Upper lobe of right lung (tissue), 1 donor: Measurements from ENCODE around the gene AGBL1. TPM values are rescaled to one million over a fixed set of nuclear protein-coding genes. Genes with fewer than 3 reads are reported as not detected.

Experiments
- ATAC-seq: fragments of 200-7000 bp; cut with Tn5 transposase; one replicate; pipeline ENCODE4 v1.9.1; 2020; ENCODE audit warnings: mild to moderate bottlenecking, moderate library complexity
- DNase-seq: peaks from one replicate; pipeline ENCODE4 v3.0.0-alpha.2; 2020
- H3K27ac ChIP-seq: fragments of 200-600 bp; one replicate; pipeline ENCODE4 v1.8.0; 2022
- H3K27me3 ChIP-seq: fragments of 200-600 bp; one replicate; pipeline ENCODE4 v1.8.0; 2022; ENCODE audit warnings: mild to moderate bottlenecking
- H3K36me3 ChIP-seq: fragments of 200-600 bp; one replicate; pipeline ENCODE4 v1.8.0; 2022
- H3K4me1 ChIP-seq: fragments of 200-600 bp; one replicate; pipeline ENCODE4 v1.8.0; 2022
- H3K4me3 ChIP-seq: fragments of 200-600 bp; one replicate; pipeline ENCODE4 v1.8.0; 2022; ENCODE audit warnings: mild to moderate bottlenecking
- H3K9me3 ChIP-seq: fragments of 200-600 bp; one replicate; pipeline ENCODE4 v1.8.0; 2022
- CTCF ChIP-seq: fragments of 200-600 bp; IDR thresholded peaks from one replicate; pipeline ENCODE4 v1.8.0; 2022; ENCODE audit warnings: antibody characterized with exemption
- intact Hi-C: fragments of 100-400 bp; cut with DNase I; formaldehyde crosslinking; loops from one replicate; pipeline ENCODE4 v1.11.0; 2022
- total RNA-seq: library from RNA; stranded (reverse); fragmentation: NEBNext Ultra II Directional; extraction: Animal tissue kit (Norgen Biotek cat#: 25700); gene quantifications from one replicate; pipeline ENCODE4 v1.2.1, GENCODE V29; 2021
- donor health status: DM: no; HTN: yes; CAD: no; lungs with severe emphysema.

Gene AGBL1
- total RNA-seq, 1 donor from 2014 or later: 6.5 TPM

GRCh38 chr15:86136861-86137260 is 57.2 kb downstream of the AGBL1 start:
- no peaks in the 10 kb centered on the region for H3K4me1 ChIP-seq
- H3K27me3 ChIP-seq: no peaks in the 10 kb centered on the region
- H3K36me3 ChIP-seq: no peaks in the 10 kb centered on the region
- no peak overlapping the region for H3K4me3 ChIP-seq
- intact Hi-C loops: no loop called here
- DNase-seq (no peak), ATAC-seq (no peak)
- H3K27ac ChIP-seq: no peak overlapping the region
- H3K9me3 ChIP-seq: no peaks in the 10 kb centered on the region
- TF ChIP-seq CTCF: no peak

- H3K27me3 ChIP-seq: no peaks in the 10 kb centered on the region
- no peak overlapping the region for H3K4me3 ChIP-seq
- TF ChIP-seq CTCF: no peak
- H3K27ac ChIP-seq: no peak overlapping the region
- no peak for DNase-seq
- no peak for ATAC-seq
- H3K9me3 ChIP-seq: no peaks in the 10 kb centered on the region
- no peaks in the 10 kb centered on the region for H3K36me3 ChIP-seq
- intact Hi-C loops: no loop called here
- no peaks in the 10 kb centered on the region for H3K4me1 ChIP-seq
Observed at GRCh38 chr15:86138798-86139197, 59.1 kb downstream of the AGBL1 start.

GRCh38 chr15:86139828-86140227 is 60.2 kb downstream of the AGBL1 start:
- no peak for DNase-seq
- intact Hi-C loops: no loop called here
- H3K27ac ChIP-seq: no peak overlapping the region
- TF ChIP-seq CTCF: no peak
- no peaks in the 10 kb centered on the region for H3K9me3 ChIP-seq
- H3K36me3 ChIP-seq: no peaks in the 10 kb centered on the region
- H3K27me3 ChIP-seq: no peaks in the 10 kb centered on the region
- no peak overlapping the region for H3K4me3 ChIP-seq
- ATAC-seq: peak; percentile 16
- H3K4me1 ChIP-seq: no peaks in the 10 kb centered on the region

- Histone ChIP-seq H3K4me1 (no peaks in the 10 kb centered on the region), H3K27me3 (no peaks in the 10 kb centered on the region), H3K9me3 (no peaks in the 10 kb centered on the region), H3K27ac (no peak overlapping the region), H3K36me3 (no peaks in the 10 kb centered on the region), H3K4me3 (no peak overlapping the region)
- TF ChIP-seq CTCF: no peak
- DNase-seq (no peak), ATAC-seq (no peak)
- intact Hi-C loops: no loop called here
Observed at GRCh38 chr15:86154705-86155104, 75.0 kb downstream of the AGBL1 start.

DNA sequence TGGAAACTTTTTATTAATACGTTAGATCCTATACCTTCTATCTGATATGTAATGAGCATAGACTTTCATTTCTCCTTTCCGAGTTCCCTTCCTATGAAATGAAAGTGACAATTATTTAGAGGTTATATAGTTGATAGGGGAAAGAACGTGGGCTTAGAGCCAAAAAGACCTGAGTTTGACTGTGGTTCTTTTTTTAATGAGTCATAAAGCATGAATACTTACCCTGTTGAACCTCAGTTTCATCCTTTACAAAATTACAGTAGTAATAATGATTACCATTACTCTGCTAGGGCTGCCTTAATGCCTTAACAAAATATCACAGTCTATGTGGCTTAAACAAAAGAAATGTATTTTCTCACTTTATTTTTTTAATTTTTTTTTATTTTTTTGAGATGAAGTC is 75.9 kb downstream of the AGBL1 start:
- H3K27ac ChIP-seq: no peak overlapping the region
- TF ChIP-seq CTCF: no peak
- no peaks in the 10 kb centered on the region for H3K36me3 ChIP-seq
- ATAC-seq: no peak
- H3K4me3 ChIP-seq: no peak overlapping the region
- DNase-seq: no peak
- intact Hi-C loops: no loop called here
- no peaks in the 10 kb centered on the region for H3K4me1 ChIP-seq
- no peaks in the 10 kb centered on the region for H3K9me3 ChIP-seq
- H3K27me3 ChIP-seq: no peaks in the 10 kb centered on the region

DNA sequence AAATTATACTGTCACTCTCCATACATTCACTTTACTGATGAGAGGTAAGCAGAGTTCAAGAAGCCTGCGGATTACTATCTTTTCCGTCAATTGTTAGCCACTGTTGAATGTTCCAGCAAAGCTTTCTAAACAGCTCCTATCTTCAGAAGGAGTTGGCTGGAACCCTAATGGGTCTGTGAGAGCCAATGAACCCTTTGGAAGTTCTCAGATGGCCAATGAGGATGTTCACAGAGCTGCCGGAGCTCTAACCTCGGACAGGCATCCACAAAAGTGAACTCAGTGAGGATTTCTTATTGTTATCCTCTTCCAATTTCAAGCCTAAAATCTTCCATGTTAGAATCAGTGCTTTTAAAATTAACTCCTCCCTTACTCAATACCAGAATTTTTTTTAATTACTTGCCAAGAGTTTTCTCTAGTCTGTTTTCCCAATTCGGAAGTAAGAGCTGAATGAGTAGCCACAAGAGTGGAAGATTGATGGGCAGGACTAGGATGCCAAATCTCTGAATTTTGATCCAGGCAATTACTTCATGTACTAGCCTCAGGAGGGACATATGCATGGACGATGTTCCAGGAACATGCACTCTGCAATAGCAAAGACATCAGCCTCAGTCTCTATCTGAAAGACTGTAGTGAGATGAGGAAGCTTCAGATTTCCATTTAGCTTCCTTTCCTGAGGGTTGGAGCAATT is 78.1 kb downstream of the AGBL1 start:
- Histone ChIP-seq H3K4me3 (no peak overlapping the region), H3K27ac (no peak overlapping the region), H3K4me1 (no peaks in the 10 kb centered on the region), H3K36me3 (no peaks in the 10 kb centered on the region), H3K9me3 (no peaks in the 10 kb centered on the region), H3K27me3 (no peaks in the 10 kb centered on the region)
- no peak for TF ChIP-seq CTCF
- no peak for ATAC-seq
- intact Hi-C loops: no loop called here
- no peak for DNase-seq
